A673 (cell line): Measurements from ENCODE around the gene PARP6. TPM values are rescaled to one million over a fixed set of nuclear protein-coding genes. Genes with fewer than 3 reads are reported as not detected.

Experiments used
- BruUV-seq: library from RNA; stranded (reverse); fragments of 400-500 nt; replicated peaks from 2 replicates; lab custom pipeline; 2021; lab: Mats Ljungman, UMichigan
- CTCF ChIA-PET: fragments of 300-600 bp; sonication (Branson Sonifier 250); formaldehyde crosslinking; loops from one replicate; lab custom pipeline; 2022; ENCODE audit warnings: antibody characterized with exemption; lab: Charles Lee
- POLR2A ChIA-PET: fragments of 300-600 bp; sonication (Branson Sonifier 250); formaldehyde crosslinking; loops from one replicate; lab custom pipeline; 2022; ENCODE audit warnings: antibody characterized with exemption; ENCODE audit not compliant: low non-redundant PET; lab: Charles Lee
- DNase-seq: peaks from one replicate; pipeline ENCODE4 v3.0.0-alpha.2; 2015; ENCODE audit warnings: low spot score
- H3K27ac ChIP-seq: fragments of 200-600 bp; sonication (generic); 2 replicates; pipeline ENCODE4 v1.5.1; 2016; ENCODE audit warnings: mixed run types, low read depth, mild to moderate bottlenecking, mixed read lengths, antibody characterized with exemption, low read length; ENCODE audit not compliant: poor library complexity, severe bottlenecking
- H3K27me3 ChIP-seq: fragments of 200-600 bp; sonication (generic); replicated peaks from 2 replicates; pipeline ENCODE4 v1.6.1; 2017; ENCODE audit warnings: mixed run types, low read depth, mild to moderate bottlenecking, mixed read lengths, antibody characterized with exemption, low read length; ENCODE audit not compliant: insufficient read depth, poor library complexity
- H3K36me3 ChIP-seq: fragments of 200-600 bp; sonication (generic); 2 replicates; pipeline ENCODE4 v1.6.1; 2016; ENCODE audit warnings: mixed run types, mild to moderate bottlenecking, mixed read lengths, antibody characterized with exemption, low read length; ENCODE audit not compliant: insufficient read depth, poor library complexity, severe bottlenecking
- H3K4me1 ChIP-seq: fragments of 200-600 bp; sonication (generic); 2 replicates; pipeline ENCODE4 v1.6.1; 2017; ENCODE audit warnings: mixed run types, mild to moderate bottlenecking, mixed read lengths, antibody characterized with exemption, low read length; ENCODE audit not compliant: insufficient read depth, poor library complexity, severe bottlenecking
- H3K4me3 ChIP-seq: fragments of 200-600 bp; sonication (generic); 2 replicates; pipeline ENCODE4 v1.5.1; 2016; ENCODE audit warnings: low read depth, mixed run types, mild to moderate bottlenecking, mixed read lengths, low read length; ENCODE audit not compliant: poor library complexity, severe bottlenecking
- H3K9me3 ChIP-seq: fragments of 200-600 bp; sonication (generic); 2 replicates; pipeline ENCODE4 v1.6.1; 2016; ENCODE audit warnings: mixed run types, low read depth, mild to moderate bottlenecking, mixed read lengths, antibody characterized with exemption, low read length; ENCODE audit not compliant: poor library complexity, severe bottlenecking
- CTCF ChIP-seq: fragments of 300-800, 200-600 bp; sonication (generic); conservative IDR thresholded peaks from 2 replicates; pipeline ENCODE4 v1.5.1; 2017; ENCODE audit warnings: low read depth, mild to moderate bottlenecking, antibody characterized with exemption, low read length, moderate library complexity, mixed read lengths
- EZH2 ChIP-seq: fragments of 200-600 bp; sonication (generic); IDR thresholded peaks from 2 replicates; pipeline ENCODE4 v1.6.1; 2017; ENCODE audit warnings: borderline replicate concordance, low read depth, mild to moderate bottlenecking, mixed read lengths, antibody characterized with exemption, low read length; ENCODE audit not compliant: poor library complexity, severe bottlenecking
- intact Hi-C: fragments of 100-400 bp; cut with micrococcal nuclease; formaldehyde crosslinking; loops from one replicate; pipeline ENCODE4 v1.10.0; 2022; ENCODE audit not compliant: unreplicated experiment
- total RNA-seq: library from RNA; stranded (reverse); gene quantifications from 2 replicates; pipeline ENCODE4 v1.2.3, GENCODE V29; 2021

PARP6 gene
- total RNA-seq, 1 experiment from 2014 or later = 71.4 TPM

GRCh38 chr15:72313881-72314280 lies 41.5 kb upstream of the PARP6 start:
- Histone ChIP-seq H3K36me3 (no peaks in the 10 kb centered on the region), H3K9me3 (no peaks in the 10 kb centered on the region), H3K27ac (no peak overlapping the region), H3K4me3 (no peak overlapping the region), H3K27me3 (peaks cover 7% of the 10 kb centered on the region), H3K4me1 (no peaks in the 10 kb centered on the region)
- CTCF ChIA-PET = interaction anchor here (0.9 kb wide), 1 partner anchor 13 kb away, joined by 3 read pairs; no protein-coding TSS in a partner anchor
- intact Hi-C loops = no loop called here
- DNase-seq = no peak
- POLR2A ChIA-PET = no interaction called here
- BruUV-seq = no TSS peak
- TF ChIP-seq EZH2 = no peak
- TF ChIP-seq CTCF = no peak

GRCh38 chr15:72313448-72313840 lies 41.1 kb upstream of the PARP6 start:
- BruUV-seq = no TSS peak
- no peak for TF ChIP-seq CTCF
- no peak for TF ChIP-seq EZH2
- intact Hi-C loops = no loop called here
- no peaks in the 10 kb centered on the region for H3K36me3 ChIP-seq
- H3K27ac ChIP-seq = no peak overlapping the region
- DNase-seq = no peak
- ChIA-PET CTCF (interaction anchor here (1.2 kb wide), 1 partner anchor 358 kb away, joined by 3 read pairs; no protein-coding TSS in a partner anchor), POLR2A (no interaction called here)
- H3K27me3 ChIP-seq = peaks cover 6% of the 10 kb centered on the region
- H3K9me3 ChIP-seq = no peaks in the 10 kb centered on the region
- H3K4me3 ChIP-seq = no peak overlapping the region
- no peaks in the 10 kb centered on the region for H3K4me1 ChIP-seq

- intact Hi-C loops = no loop called here
- Histone ChIP-seq H3K4me3 (no peak overlapping the region), H3K36me3 (no peaks in the 10 kb centered on the region), H3K27ac (no peak overlapping the region), H3K4me1 (no peaks in the 10 kb centered on the region), H3K27me3 (peaks cover 8% of the 10 kb centered on the region), H3K9me3 (no peaks in the 10 kb centered on the region)
- ChIA-PET POLR2A (no interaction called here), CTCF (interaction anchor here (0.6 to 1.2 kb wide), 3 partner anchors 287 to 1332 kb away, joined by 3 read pairs; no protein-coding TSS in a partner anchor)
- peak; percentile 79 for DNase-seq
- TF ChIP-seq EZH2 = no peak
- TF ChIP-seq CTCF = peak; percentile 84
- no TSS peak for BruUV-seq
Observed at GRCh38 chr15:72312605-72313447, 40.5 kb upstream of the PARP6 start.
